A673 (cell line): ENCODE measurements around the gene IRAK3. TPM values are rescaled to one million over a fixed set of nuclear protein-coding genes. Genes with fewer than 3 reads are reported as not detected.

Experiments
- BruUV-seq: library from RNA; stranded (reverse); fragments of 400-500 nt; replicated peaks from 2 replicates; lab custom pipeline; 2021; lab: Mats Ljungman, UMichigan
- CTCF ChIA-PET: fragments of 300-600 bp; sonication (Branson Sonifier 250); formaldehyde crosslinking; loops from one replicate; lab custom pipeline; 2022; ENCODE audit warnings: antibody characterized with exemption; lab: Charles Lee
- POLR2A ChIA-PET: fragments of 300-600 bp; sonication (Branson Sonifier 250); formaldehyde crosslinking; loops from one replicate; lab custom pipeline; 2022; ENCODE audit warnings: antibody characterized with exemption; ENCODE audit not compliant: low non-redundant PET; lab: Charles Lee
- DNase-seq: peaks from one replicate; pipeline ENCODE4 v3.0.0-alpha.2; 2015; ENCODE audit warnings: low spot score
- H3K27ac ChIP-seq: fragments of 200-600 bp; sonication (generic); 2 replicates; pipeline ENCODE4 v1.5.1; 2016; ENCODE audit warnings: mixed run types, low read depth, mild to moderate bottlenecking, mixed read lengths, antibody characterized with exemption, low read length; ENCODE audit not compliant: poor library complexity, severe bottlenecking
- H3K27me3 ChIP-seq: fragments of 200-600 bp; sonication (generic); replicated peaks from 2 replicates; pipeline ENCODE4 v1.6.1; 2017; ENCODE audit warnings: mixed run types, low read depth, mild to moderate bottlenecking, mixed read lengths, antibody characterized with exemption, low read length; ENCODE audit not compliant: insufficient read depth, poor library complexity
- H3K36me3 ChIP-seq: fragments of 200-600 bp; sonication (generic); 2 replicates; pipeline ENCODE4 v1.6.1; 2016; ENCODE audit warnings: mixed run types, mild to moderate bottlenecking, mixed read lengths, antibody characterized with exemption, low read length; ENCODE audit not compliant: insufficient read depth, poor library complexity, severe bottlenecking
- H3K4me1 ChIP-seq: fragments of 200-600 bp; sonication (generic); 2 replicates; pipeline ENCODE4 v1.6.1; 2017; ENCODE audit warnings: mixed run types, mild to moderate bottlenecking, mixed read lengths, antibody characterized with exemption, low read length; ENCODE audit not compliant: insufficient read depth, poor library complexity, severe bottlenecking
- H3K4me3 ChIP-seq: fragments of 200-600 bp; sonication (generic); 2 replicates; pipeline ENCODE4 v1.5.1; 2016; ENCODE audit warnings: low read depth, mixed run types, mild to moderate bottlenecking, mixed read lengths, low read length; ENCODE audit not compliant: poor library complexity, severe bottlenecking
- H3K9me3 ChIP-seq: fragments of 200-600 bp; sonication (generic); 2 replicates; pipeline ENCODE4 v1.6.1; 2016; ENCODE audit warnings: mixed run types, low read depth, mild to moderate bottlenecking, mixed read lengths, antibody characterized with exemption, low read length; ENCODE audit not compliant: poor library complexity, severe bottlenecking
- CTCF ChIP-seq: fragments of 300-800, 200-600 bp; sonication (generic); conservative IDR thresholded peaks from 2 replicates; pipeline ENCODE4 v1.5.1; 2017; ENCODE audit warnings: low read depth, mild to moderate bottlenecking, antibody characterized with exemption, low read length, moderate library complexity, mixed read lengths
- EZH2 ChIP-seq: fragments of 200-600 bp; sonication (generic); IDR thresholded peaks from 2 replicates; pipeline ENCODE4 v1.6.1; 2017; ENCODE audit warnings: borderline replicate concordance, low read depth, mild to moderate bottlenecking, mixed read lengths, antibody characterized with exemption, low read length; ENCODE audit not compliant: poor library complexity, severe bottlenecking
- intact Hi-C: fragments of 100-400 bp; cut with micrococcal nuclease; formaldehyde crosslinking; loops from one replicate; pipeline ENCODE4 v1.10.0; 2022; ENCODE audit not compliant: unreplicated experiment
- total RNA-seq: library from RNA; stranded (reverse); gene quantifications from 2 replicates; pipeline ENCODE4 v1.2.3, GENCODE V29; 2021

The IRAK3 gene
- total RNA-seq, 1 experiment from 2014 or later: 0.19 TPM

GRCh38 chr12:66164349-66164821, 24.6 kb upstream of the IRAK3 start:
- no peak for DNase-seq
- Histone ChIP-seq H3K36me3 (peaks cover 21% of the 10 kb centered on the region), H3K4me1 (peaks cover 19% of the 10 kb centered on the region), H3K27me3 (no peaks in the 10 kb centered on the region), H3K4me3 (no peak overlapping the region), H3K27ac (no peak overlapping the region), H3K9me3 (peaks cover 21% of the 10 kb centered on the region)
- TF ChIP-seq CTCF (no peak), EZH2 (no peak)
- intact Hi-C loops: no loop called here
- BruUV-seq: no TSS peak
- POLR2A ChIA-PET: no interaction called here
- CTCF ChIA-PET: no interaction called here

- peaks cover 21% of the 10 kb centered on the region for H3K9me3 ChIP-seq
- peaks cover 21% of the 10 kb centered on the region for H3K36me3 ChIP-seq
- no TSS peak for BruUV-seq
- POLR2A ChIA-PET: no interaction called here
- no peak overlapping the region for H3K27ac ChIP-seq
- no peak overlapping the region for H3K4me3 ChIP-seq
- TF ChIP-seq CTCF (no peak), EZH2 (no peak)
- H3K27me3 ChIP-seq: no peaks in the 10 kb centered on the region
- H3K4me1 ChIP-seq: peaks cover 19% of the 10 kb centered on the region
- no peak for DNase-seq
- intact Hi-C loops: no loop called here
- CTCF ChIA-PET: no interaction called here
Measured at GRCh38 chr12:66165141-66165540, 23.9 kb upstream of the IRAK3 start.

- POLR2A ChIA-PET: no interaction called here
- CTCF ChIA-PET: no interaction called here
- Histone ChIP-seq H3K27ac (no peak overlapping the region), H3K27me3 (no peaks in the 10 kb centered on the region), H3K4me1 (peaks cover 19% of the 10 kb centered on the region), H3K36me3 (peaks cover 21% of the 10 kb centered on the region), H3K9me3 (peaks cover 21% of the 10 kb centered on the region), H3K4me3 (no peak overlapping the region)
- TF ChIP-seq EZH2 (no peak), CTCF (no peak)
- intact Hi-C loops: no loop called here
- no TSS peak for BruUV-seq
- no peak for DNase-seq
Measured at GRCh38 chr12:66166561-66166960, 22.5 kb upstream of the IRAK3 start.
